ENCODE measurements around the gene TMEM63A. TPM values are rescaled to one million over a fixed set of nuclear protein-coding genes. Genes with fewer than 3 reads are reported as not detected.
"Not testable (repeated sequence)": the region's sequence is repeated elsewhere in the genome, so short reads cannot be mapped to it uniquely, and the experiment has no call there.

Gene TMEM63A
- total and polyA plus RNA-seq, 8 donors, result 5.3 to 208 (median 84.5) TPM

GRCh38 chr1:225888289-225888897, 6.2 kb upstream of the TMEM63A start:
- DNase-seq, result no peak
- no peak overlapping the region for H3K27ac ChIP-seq
- H3K9me3 ChIP-seq, result no peaks in the 10 kb centered on the region
- TF ChIP-seq POLR2AphosphoS5 (IDR thresholded peaks at IDR 0.05) (no peak), POLR2A (IDR thresholded peaks at IDR 0.05) (no peak), EP300 (IDR thresholded peaks at IDR 0.05) (no peak)
- TF ChIP-seq, protein P1, sequence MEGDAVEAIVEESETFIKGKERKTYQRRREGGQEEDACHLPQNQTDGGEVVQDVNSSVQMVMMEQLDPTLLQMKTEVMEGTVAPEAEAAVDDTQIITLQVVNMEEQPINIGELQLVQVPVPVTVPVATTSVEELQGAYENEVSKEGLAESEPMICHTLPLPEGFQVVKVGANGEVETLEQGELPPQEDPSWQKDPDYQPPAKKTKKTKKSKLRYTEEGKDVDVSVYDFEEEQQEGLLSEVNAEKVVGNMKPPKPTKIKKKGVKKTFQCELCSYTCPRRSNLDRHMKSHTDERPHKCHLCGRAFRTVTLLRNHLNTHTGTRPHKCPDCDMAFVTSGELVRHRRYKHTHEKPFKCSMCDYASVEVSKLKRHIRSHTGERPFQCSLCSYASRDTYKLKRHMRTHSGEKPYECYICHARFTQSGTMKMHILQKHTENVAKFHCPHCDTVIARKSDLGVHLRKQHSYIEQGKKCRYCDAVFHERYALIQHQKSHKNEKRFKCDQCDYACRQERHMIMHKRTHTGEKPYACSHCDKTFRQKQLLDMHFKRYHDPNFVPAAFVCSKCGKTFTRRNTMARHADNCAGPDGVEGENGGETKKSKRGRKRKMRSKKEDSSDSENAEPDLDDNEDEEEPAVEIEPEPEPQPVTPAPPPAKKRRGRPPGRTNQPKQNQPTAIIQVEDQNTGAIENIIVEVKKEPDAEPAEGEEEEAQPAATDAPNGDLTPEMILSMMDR (IDR thresholded peaks at IDR 0.05), result no peak
- WGBS, 5 donors, result 76 to 92% (median 88%) methylated on average over 11 to 18 of the region's 18 CpGs
- no peaks in the 10 kb centered on the region for H3K27me3 ChIP-seq
- no peaks in the 10 kb centered on the region for H3K36me3 ChIP-seq
- no peak overlapping the region for H3K4me3 ChIP-seq
- intact Hi-C loops (cut with DNase I; ENCODE audit: low total_unique reads), result no loop called here
- peaks cover 21 to 71% (median 25%) of the 10 kb centered on the region in 4 donors for H3K4me1 ChIP-seq

GRCh38 chr1:225887554-225888288, 5.5 kb upstream of the TMEM63A start:
- whole genome bisulfite sequencing, 5 donors, result 26 to 70% (median 44%) methylated on average over 10 to 41 of the region's 56 CpGs; no CpG with 5 or more reads in 1 of the 5 donors
- H3K4me1 ChIP-seq, result peaks cover 25 to 75% (median 30%) of the 10 kb centered on the region in 4 donors
- not testable (repeated sequence) for H3K4me3 ChIP-seq

DNA sequence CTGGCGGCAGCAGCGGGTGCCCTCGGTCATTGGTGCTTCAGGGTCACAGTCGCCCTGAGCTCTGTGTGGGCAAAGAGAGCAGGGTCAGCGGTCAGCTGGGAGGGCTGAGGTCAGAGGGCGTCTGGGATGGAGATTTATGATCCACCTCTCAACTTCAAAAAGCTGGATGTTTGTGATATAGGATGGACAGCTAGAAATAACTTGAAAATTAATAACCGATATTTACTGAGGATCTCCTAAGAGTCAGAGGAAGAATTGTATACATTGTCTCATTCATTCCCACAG, 4.8 kb upstream of the TMEM63A start:
- H3K4me3 ChIP-seq, result no peak overlapping the region
- WGBS, 5 donors, result 84 to 98% (median 95%) methylated on average over 7 of the region's 7 CpGs
- no peak overlapping the region for H3K27ac ChIP-seq
- intact Hi-C loops (cut with DNase I; ENCODE audit: low total_unique reads), result no loop called here
- H3K4me1 ChIP-seq, result peaks cover 24 to 73% (median 30%) of the 10 kb centered on the region in 4 donors
- DNase-seq, result no peak
- no peaks in the 10 kb centered on the region for H3K9me3 ChIP-seq
- TF ChIP-seq POLR2A (IDR thresholded peaks at IDR 0.05) (no peak), EP300 (IDR thresholded peaks at IDR 0.05) (no peak), POLR2AphosphoS5 (IDR thresholded peaks at IDR 0.05) (no peak)
- TF ChIP-seq, protein P1 (IDR thresholded peaks at IDR 0.05), result no peak
- H3K27me3 ChIP-seq, result no peaks in the 10 kb centered on the region
- no peaks in the 10 kb centered on the region for H3K36me3 ChIP-seq

More at GRCh38 chr1:225887554-225888288, 5.5 kb upstream of the TMEM63A start:
- H3K9me3 ChIP-seq; H3K36me3 ChIP-seq; H3K27me3 ChIP-seq; intact Hi-C loops (cut with DNase I; ENCODE audit: low total_unique reads); DNase-seq; H3K27ac ChIP-seq: not testable (repeated sequence)

DNA sequence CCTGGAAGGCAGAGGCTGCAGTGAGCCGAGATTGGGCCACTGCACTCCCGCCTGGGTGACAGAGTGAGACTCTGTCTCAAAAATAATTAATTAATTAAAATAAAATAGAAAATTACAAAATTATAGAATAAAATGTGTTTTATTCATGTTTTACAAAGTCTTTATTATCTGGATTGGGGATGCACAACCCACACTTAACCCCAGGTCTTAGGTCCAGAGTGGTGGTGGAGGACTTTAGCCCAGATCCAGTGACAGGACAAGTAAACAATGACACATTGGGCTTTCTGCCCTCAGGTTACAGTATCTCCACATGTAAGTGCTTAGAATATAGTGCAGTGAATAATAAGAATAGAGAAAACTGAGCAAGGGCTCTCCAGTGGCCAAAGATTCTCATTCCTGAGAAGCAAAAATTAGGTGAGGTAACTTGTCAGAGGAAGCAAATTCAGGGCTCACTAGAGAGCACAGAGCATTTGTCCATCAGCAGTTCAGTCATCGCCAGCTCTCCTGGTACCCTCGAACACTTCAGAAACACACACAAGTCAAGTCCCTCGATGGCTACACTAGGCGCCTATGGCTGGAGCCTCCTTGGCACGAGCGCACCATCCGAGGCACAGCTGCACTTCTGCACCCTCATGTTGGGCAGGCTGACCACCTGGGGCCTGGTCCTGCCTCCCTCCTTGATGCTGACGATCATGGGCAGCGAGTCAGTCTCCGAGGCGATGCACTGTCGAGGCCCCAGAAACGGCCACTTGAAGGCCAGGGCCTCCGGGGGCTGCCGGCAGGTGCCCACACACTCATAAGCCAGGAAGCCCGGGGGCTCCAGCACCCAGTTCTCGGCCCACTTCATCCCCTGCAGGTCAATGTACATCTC, 4.2 kb upstream of the TMEM63A start:
- 90 to 95% (median 93%) methylated on average over 6 to 19 of the region's 19 CpGs for WGBS, 5 donors
- peaks cover 19 to 69% (median 28%) of the 10 kb centered on the region in 4 donors for H3K4me1 ChIP-seq
- no peaks in the 10 kb centered on the region for H3K9me3 ChIP-seq
- no peaks in the 10 kb centered on the region for H3K27me3 ChIP-seq
- no peaks in the 10 kb centered on the region for H3K36me3 ChIP-seq
- H3K4me3 ChIP-seq, result no peak overlapping the region
- intact Hi-C loops (cut with DNase I; ENCODE audit: low total_unique reads), result no loop called here
- no peak overlapping the region for H3K27ac ChIP-seq
- TF ChIP-seq POLR2AphosphoS5 (IDR thresholded peaks at IDR 0.05) (no peak), POLR2A (IDR thresholded peaks at IDR 0.05) (no peak), EP300 (IDR thresholded peaks at IDR 0.05) (no peak)
- TF ChIP-seq, protein P1 (IDR thresholded peaks at IDR 0.05), result no peak
- DNase-seq, result no peak
